GM10266 (cell line): ENCODE data around the gene FGF1.

ENCODE experiments used
- DNase-seq: peaks from one replicate; pipeline ENCODE4 v3.0.0; 2012; ENCODE audit errors: extremely low spot score
- CTCF ChIP-seq: IDR thresholded peaks from 2 replicates; pipeline ENCODE4 v1.5.1; 2012; ENCODE audit warnings: mild to moderate bottlenecking, low read depth; ENCODE audit not compliant: control insufficient read depth, insufficient read depth; ENCODE audit errors: missing control alignments

Gene FGF1

DNA sequence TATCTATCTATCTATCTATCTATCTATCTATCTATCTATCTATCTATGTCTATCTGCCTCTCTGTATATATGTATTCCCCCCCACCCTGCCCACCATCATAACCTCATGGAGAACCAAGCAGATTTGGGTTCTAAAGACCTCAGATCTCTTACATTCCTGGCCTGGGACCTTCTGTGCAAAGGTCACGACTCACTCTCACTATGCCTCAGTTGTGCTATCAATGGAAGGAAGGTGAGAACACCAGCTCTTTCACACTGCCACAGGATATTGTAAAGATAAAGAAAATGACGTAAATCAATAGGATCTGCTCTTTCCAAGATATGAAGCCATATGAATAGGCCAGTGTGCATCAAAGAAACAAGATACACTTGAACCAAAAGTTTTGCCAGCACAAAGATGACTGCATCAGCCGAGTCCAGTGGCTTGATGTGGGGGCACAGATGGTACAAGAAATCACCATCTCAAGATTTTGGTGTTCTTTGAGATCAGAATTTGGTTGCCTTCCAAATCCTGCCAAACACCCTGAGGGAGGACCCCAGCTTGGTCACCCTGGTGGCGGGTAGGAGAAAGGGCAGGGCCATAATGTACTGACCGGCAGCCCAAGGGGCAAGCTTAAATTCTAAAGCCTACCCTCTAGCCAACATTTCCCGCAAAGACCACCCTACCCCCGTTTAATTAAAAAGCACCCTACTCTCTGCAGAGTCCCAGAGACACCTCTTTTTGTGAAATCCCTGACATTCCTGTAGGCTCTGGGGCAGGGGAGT, 8.4 kb upstream of the FGF1 start:
- DNase-seq, result no peak
- TF ChIP-seq CTCF, result no peak

GRCh38 chr5:142692321-142692894, 6.5 kb upstream of the FGF1 start:
- no peak for TF ChIP-seq CTCF
- DNase-seq, result no peak

- TF ChIP-seq CTCF, result no peak
- no peak for DNase-seq
Observed at GRCh38 chr5:142690667-142691066, 4.8 kb upstream of the FGF1 start.

DNA sequence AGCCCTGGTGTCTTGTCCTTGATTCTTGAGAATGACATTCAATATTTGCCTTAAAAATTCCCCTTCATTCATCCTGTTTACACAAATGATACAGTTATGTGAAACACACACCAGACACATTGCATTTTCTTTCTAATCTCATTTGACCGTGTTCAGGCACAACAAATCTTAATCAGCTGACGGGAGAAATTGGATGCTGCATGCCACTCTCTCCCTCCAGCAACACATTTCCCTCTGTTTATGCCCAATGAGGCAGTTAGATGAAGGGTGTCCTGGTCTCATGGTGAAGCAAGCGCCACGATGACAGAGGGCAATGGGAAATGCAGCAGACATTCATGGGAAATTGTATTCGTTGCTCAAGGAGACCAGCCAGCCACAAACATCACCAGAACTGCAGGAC, 3.2 kb upstream of the FGF1 start:
- DNase-seq, result no peak
- no peak for TF ChIP-seq CTCF

DNA sequence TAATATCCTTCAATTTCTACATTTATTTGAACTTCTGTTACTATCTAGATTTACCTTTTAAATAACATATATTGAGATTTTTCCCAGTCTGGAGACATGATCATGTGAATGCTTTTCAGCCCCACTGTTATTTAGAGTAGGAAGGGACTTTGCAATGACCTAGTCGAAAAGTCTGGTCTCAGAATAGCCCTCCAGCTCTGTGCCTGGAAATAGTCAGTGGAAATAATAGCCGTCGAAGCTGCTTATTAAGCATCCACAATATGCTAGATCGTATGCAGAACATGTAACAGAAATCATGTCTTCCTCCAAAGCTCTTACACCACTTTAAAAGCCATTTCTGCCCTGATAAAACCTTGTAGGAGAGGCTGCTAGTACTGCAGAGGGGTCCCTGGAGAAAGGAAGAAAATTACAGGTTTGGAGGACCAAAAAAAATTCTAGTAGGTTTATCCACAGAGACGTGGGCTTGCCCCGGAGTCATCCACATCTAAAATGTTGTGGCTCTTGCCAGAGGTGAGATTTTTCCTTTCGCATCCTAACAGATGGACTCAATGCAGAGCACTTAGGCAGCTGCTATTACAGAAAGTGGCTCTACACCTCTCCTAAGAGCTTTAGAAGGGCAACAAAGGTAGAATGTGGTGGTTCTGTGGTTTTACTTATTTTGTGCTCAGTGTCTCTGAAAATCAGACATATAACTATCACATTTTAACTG, 2.5 kb upstream of the FGF1 start:
- no peak for DNase-seq
- TF ChIP-seq CTCF, result no peak

GRCh38 chr5:142686968-142687367, 1.1 kb upstream of the FGF1 start:
- no peak for TF ChIP-seq CTCF
- DNase-seq, result no peak
